ENCODE results near the gene C17orf107.

DNA sequence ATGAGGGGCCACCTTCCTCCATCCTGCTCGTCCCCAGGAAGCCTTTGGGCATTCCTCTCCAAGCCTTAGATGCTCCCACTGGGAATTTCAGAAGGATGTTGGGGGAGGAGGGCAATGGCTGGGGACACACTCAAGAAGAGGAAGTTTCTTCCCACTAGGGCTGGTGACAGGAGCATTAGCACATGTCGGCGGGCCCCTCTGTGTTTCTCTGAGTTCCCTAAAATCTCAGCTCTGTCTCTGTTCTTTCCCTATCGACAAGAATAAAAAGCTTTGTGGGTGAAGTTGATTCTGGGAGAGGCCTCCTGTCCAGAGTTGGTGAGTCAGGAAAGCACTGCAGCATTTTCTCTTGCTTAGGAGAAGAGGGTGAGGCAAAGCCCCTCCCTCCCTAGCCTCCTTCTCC lies 19.7 kb upstream of the C17orf107 start:
- no peak for TF ChIP-seq ZNF274 (IDR thresholded peaks at IDR 0.05; ENCODE audit: low read depth, low read length)
- no peak for TF ChIP-seq YY1 (IDR thresholded peaks at IDR 0.05; ENCODE audit: insufficient read depth, insufficient read length)
- TF ChIP-seq SUZ12 (IDR thresholded peaks at IDR 0.05; ENCODE audit: extremely low read depth, insufficient read depth, insufficient read length) = no peak
